HG03558 (cell line): ENCODE data around the gene SLC25A42.

ENCODE experiments used
- ATAC-seq: cut with Tn5 transposase; IDR thresholded peaks from one replicate; pipeline ENCODE4 v1.9.1; 2021; ENCODE audit warnings: moderate number of reproducible peaks; ENCODE audit not compliant: unreplicated experiment; ENCODE audit errors: extremely low read depth

The SLC25A42 gene

DNA sequence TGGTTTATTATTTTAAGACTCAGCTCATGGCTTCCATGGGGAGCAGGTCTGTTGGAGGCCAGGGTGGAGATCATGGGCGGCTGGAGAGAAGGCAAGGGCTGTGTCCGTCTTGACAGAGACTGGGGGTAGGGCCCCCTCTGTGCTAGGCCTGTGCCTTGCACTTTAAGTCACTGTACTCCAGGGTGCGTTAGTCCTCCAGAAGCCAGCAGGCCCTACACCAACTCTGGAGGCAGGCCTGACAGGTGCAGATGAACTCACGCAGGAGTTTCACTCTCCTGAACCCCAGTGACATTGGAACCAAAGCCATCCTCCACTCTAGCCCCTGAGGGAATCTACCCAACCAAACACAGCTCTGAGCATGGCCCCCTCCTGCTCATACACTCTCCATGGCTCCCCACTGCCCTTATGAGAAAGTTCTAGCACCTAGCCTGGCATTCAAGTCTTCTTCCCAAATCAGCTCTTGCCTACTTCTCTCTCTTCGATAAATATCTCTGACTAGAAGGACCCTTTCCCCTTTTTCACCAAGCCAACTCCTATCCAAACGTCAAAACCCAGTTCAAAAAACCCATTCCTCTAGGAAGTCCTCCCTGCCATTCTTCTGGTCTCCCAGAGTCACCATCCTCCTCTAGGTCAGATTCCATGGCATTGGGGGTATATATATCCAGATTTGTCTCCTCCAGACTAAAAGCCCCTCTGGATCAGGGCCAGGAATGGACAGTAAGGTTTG is 91.1 kb downstream of the SLC25A42 start:
- ATAC-seq = no peak

DNA sequence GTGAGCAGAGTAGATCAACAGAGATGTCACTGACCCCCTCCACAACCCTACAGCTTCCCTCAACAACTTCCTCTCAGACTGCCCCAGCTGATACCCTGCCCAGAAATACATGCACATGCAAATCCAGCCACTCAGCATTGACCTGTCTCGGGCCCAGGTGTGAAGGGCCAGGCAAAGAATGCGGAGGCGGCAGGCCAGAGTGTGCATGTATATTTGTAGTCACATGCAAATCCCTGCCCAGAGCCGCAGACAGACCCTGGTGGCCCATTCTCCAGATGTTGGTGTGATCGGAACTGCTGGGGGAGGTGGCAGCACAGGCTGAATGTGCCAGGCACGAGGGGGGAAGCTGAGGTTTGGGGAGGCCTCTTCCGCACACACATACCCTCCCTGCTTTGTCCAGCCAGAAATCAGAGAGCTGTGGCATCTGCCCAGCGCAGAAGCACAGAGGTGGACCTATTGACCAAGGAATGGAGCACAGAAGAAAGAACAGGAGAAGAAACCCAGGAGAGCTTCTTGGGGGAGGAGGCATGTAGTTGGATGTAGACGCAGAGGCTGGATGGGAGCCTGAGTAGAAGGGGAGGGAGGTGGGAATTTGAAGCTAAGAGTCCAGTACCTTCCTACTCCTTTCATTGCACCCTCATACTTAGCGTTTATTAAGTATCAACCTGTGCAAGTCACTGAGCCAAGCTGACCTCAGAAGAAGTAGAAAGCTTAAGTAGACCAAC is 91.9 kb downstream of the SLC25A42 start:
- no peak for ATAC-seq

DNA sequence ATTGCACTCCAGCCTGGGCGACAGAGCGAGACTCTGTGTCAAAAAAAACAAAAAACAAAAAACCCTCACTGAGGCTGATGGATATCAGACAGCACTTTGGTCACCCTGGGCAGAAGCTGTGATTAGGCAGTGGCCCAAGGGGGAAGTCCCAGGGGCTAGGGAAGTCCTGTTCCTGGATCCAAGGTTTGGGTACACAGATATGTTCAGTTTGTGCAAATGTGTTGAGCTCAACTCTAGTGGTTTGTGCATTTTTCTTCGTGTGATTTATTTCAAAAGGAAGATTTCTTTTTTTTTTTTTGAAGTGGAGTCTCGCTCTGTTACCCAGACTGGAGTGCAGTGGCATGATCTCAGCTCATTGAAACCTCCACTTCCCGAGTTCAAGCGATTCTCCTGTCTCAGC is 94.0 kb downstream of the SLC25A42 start:
- ATAC-seq = no peak

DNA sequence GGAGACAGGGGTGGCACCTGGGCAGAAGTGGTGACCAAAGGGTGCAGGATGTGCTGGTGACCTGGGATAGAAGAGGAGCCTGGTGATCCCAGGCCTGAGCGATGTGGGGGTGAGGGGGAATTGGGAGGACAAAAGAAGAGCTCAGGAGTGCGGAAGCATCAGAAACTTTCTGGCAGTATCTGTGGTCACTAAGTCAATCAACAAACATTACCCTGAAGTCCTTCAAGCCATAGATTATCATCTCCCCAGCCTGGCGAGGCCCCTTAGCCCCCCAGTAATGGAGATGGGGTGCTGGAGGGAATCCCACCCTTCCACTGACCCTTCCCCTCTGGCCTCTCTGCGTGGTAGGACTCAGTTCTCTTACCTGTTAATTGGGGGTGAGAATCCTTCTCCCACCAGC is 95.7 kb downstream of the SLC25A42 start:
- ATAC-seq = no peak

DNA sequence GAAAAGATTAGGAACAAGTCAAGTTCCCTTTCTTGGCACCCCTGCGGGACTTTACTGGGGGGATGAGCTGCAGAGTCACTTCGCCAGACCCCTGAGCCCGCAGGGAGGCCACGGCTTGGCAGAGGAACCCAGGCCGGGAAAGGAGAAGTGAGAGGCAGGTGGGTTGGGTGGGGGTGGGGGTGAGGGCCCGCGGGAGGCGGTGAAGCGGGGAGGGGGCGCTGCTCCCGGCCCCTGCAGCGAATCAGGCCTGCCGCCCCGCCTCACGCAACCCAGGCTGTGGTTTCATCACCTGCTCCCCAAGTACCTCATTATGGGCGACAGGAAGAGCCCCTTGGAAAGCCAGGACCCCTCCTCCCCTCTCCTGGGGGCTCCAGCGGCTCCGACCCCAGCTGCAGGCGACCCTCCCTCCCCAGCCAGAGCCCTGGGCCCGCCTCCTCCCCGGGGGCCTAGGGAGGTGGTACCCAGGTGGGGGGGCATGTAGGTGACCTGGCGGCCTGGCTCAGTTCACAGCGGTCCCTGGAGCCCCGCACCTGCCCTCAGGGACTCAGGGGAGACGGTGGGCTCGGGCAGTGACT is 96.8 kb downstream of the SLC25A42 start:
- ATAC-seq = no peak

DNA sequence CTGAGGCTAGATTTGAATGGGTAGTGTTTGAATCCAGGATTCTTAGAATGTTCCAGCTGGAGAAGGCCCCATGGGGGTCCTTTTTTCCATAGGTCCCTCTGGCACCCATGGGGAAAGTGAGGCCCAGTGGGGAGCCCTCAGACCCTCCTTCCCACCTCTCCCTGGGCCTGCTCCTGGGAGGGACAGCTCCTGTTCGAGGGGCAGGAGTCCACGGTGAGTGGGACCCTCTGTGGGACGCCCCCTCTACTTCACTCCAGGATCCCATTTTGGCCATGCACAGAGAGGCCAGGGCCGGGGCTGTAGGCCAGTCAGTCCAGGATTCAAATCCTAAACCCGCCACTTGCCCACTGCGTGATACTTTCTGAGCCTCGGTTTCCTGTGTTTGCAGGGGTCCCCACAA is 98.7 kb downstream of the SLC25A42 start:
- no peak for ATAC-seq
